Hepatocyte (in vitro differentiated cells): ENCODE results near the gene SSBP2. TPM values are rescaled to one million over a fixed set of nuclear protein-coding genes. Genes with fewer than 3 reads are reported as not detected.
A peak's percentile ranks its signal among the peaks of the same experiment; 100 is the strongest.

Experiments
- DNase-seq: peaks from one replicate; pipeline ENCODE4 v3.0.0-alpha.2; 2016; ENCODE audit warnings: low spot score
- H2AFZ ChIP-seq: fragments of 200-600 bp; sonication (generic); 2 replicates; pipeline ENCODE4 v1.6.0; 2016; ENCODE audit warnings: antibody characterized with exemption, mild to moderate bottlenecking
- H3K27ac ChIP-seq: fragments of 200-600 bp; sonication (generic); 2 replicates; pipeline ENCODE4 v1.5.1; 2016; ENCODE audit warnings: mild to moderate bottlenecking
- H3K27me3 ChIP-seq: fragments of 200-600 bp; sonication (generic); 2 replicates; pipeline ENCODE4 v1.6.1; 2016
- H3K36me3 ChIP-seq: fragments of 200-600 bp; sonication (generic); replicated peaks from 2 replicates; pipeline ENCODE4 v1.5.1; 2016; ENCODE audit warnings: low read depth; ENCODE audit not compliant: insufficient read depth
- H3K4me1 ChIP-seq: fragments of 200-600 bp; sonication (generic); 2 replicates; pipeline ENCODE4 v1.5.1; 2016; ENCODE audit warnings: mild to moderate bottlenecking, moderate library complexity; ENCODE audit not compliant: insufficient read depth
- H3K4me2 ChIP-seq: fragments of 200-600 bp; sonication (generic); 2 replicates; pipeline ENCODE4 v1.6.0; 2016
- H3K4me3 ChIP-seq: fragments of 200-600 bp; sonication (generic); 2 replicates; pipeline ENCODE4 v1.5.1; 2016; ENCODE audit warnings: mild to moderate bottlenecking
- H3K79me2 ChIP-seq: fragments of 200-600 bp; sonication (generic); 2 replicates; pipeline ENCODE4 v1.6.0; 2017; ENCODE audit warnings: mild to moderate bottlenecking
- H3K9me2 ChIP-seq: fragments of 200-600 bp; sonication (generic); replicated peaks from 2 replicates; pipeline ENCODE4 v1.6.0; 2017; ENCODE audit warnings: mild to moderate bottlenecking; ENCODE audit not compliant: insufficient read depth
- H3K9me3 ChIP-seq: fragments of 200-600 bp; sonication (generic); 2 replicates; pipeline ENCODE4 v1.5.1; 2016; ENCODE audit warnings: low read depth, mild to moderate bottlenecking
- H4K20me1 ChIP-seq: fragments of 200-600 bp; sonication (generic); 2 replicates; pipeline ENCODE4 v1.6.0; 2016; ENCODE audit warnings: mild to moderate bottlenecking; ENCODE audit not compliant: insufficient read depth, poor library complexity, severe bottlenecking
- CTCF ChIP-seq: fragments of 200-600 bp; sonication (generic); IDR thresholded peaks from 2 replicates; pipeline ENCODE4 v1.5.1; 2016; ENCODE audit warnings: antibody characterized with exemption, mild to moderate bottlenecking; ENCODE audit not compliant: poor library complexity
- EZH2 ChIP-seq: fragments of 200-600 bp; sonication (generic); IDR thresholded peaks from 2 replicates; pipeline ENCODE4 v1.6.1; 2016; ENCODE audit warnings: antibody characterized with exemption, mild to moderate bottlenecking, borderline replicate concordance
- EZH2phosphoT487 ChIP-seq: fragments of 200-600 bp; sonication (generic); IDR thresholded peaks from one replicate; pipeline ENCODE4 v1.6.1; 2018; ENCODE audit warnings: antibody characterized with exemption, mild to moderate bottlenecking, low read depth, moderate library complexity; ENCODE audit not compliant: unreplicated experiment, severe bottlenecking
- WGBS: methylation state at CpG from one replicate; pipeline ENCODE4 v1.1.6; 2016; ENCODE audit warnings: low lambda C conversion rate; ENCODE audit errors: missing lambda C conversion rate; 5-methylcytosine and 5-hydroxymethylcytosine counted together
- polyA plus RNA-seq: library from polyadenylated mRNA; unstranded; fragments of >200 nt; fragmentation: Nextera tagmentation; extraction: Ambion mirVana; gene quantifications from 2 replicates; pipeline ENCODE4 v1.2.1, GENCODE V29; 2016
- total RNA-seq: library from RNA; depleted of rRNA; stranded (reverse); fragments of >200 nt; gene quantifications from 2 replicates; pipeline ENCODE4 v1.2.3, GENCODE V29; 2014

SSBP2 gene
- total and polyA plus RNA-seq, 2 experiments from 2014 or later: 23.7 to 48.2 TPM

- Histone ChIP-seq H3K27me3 (no peaks in the 10 kb centered on the region), H4K20me1 (no peaks in the 10 kb centered on the region), H3K4me1 (peaks cover 12% of the 10 kb centered on the region), H3K4me3 (no peak overlapping the region), H3K79me2 (no peaks in the 10 kb centered on the region), H3K4me2 (peak overlapping the region; percentile 66), H2AFZ (peak overlapping the region; percentile 59), H3K36me3 (no peaks in the 10 kb centered on the region), H3K9me3 (no peaks in the 10 kb centered on the region), H3K9me2 (no peaks in the 10 kb centered on the region), H3K27ac (peak overlapping the region; percentile 33)
- no peak for TF ChIP-seq EZH2phosphoT487
- TF ChIP-seq EZH2: no peak
- no peak for TF ChIP-seq CTCF
- 58% methylated on average over 3 of the region's 3 CpGs for WGBS
- DNase-seq: no peak
Observed at GRCh38 chr5:81778642-81779041, 27.7 kb upstream of the SSBP2 start.

GRCh38 chr5:81776258-81776657, 25.4 kb upstream of the SSBP2 start:
- H3K27ac ChIP-seq: no peak overlapping the region
- H2AFZ ChIP-seq: no peak overlapping the region
- TF ChIP-seq EZH2: no peak
- no peak for TF ChIP-seq EZH2phosphoT487
- TF ChIP-seq CTCF: no peak
- 91% methylated on average over 4 of the region's 4 CpGs for WGBS
- H3K4me1 ChIP-seq: peaks cover 12% of the 10 kb centered on the region
- DNase-seq: no peak
- no peaks in the 10 kb centered on the region for H3K9me3 ChIP-seq
- H3K4me2 ChIP-seq: no peak overlapping the region
- H3K27me3 ChIP-seq: no peaks in the 10 kb centered on the region
- no peaks in the 10 kb centered on the region for H4K20me1 ChIP-seq
- H3K9me2 ChIP-seq: no peaks in the 10 kb centered on the region
- no peak overlapping the region for H3K4me3 ChIP-seq
- no peaks in the 10 kb centered on the region for H3K36me3 ChIP-seq
- H3K79me2 ChIP-seq: no peaks in the 10 kb centered on the region

- no peaks in the 10 kb centered on the region for H3K36me3 ChIP-seq
- H2AFZ ChIP-seq: no peak overlapping the region
- WGBS: 93% methylated on average over 2 of the region's 2 CpGs
- H4K20me1 ChIP-seq: no peaks in the 10 kb centered on the region
- no peaks in the 10 kb centered on the region for H3K27me3 ChIP-seq
- no peaks in the 10 kb centered on the region for H3K9me3 ChIP-seq
- peaks cover 11% of the 10 kb centered on the region for H3K4me1 ChIP-seq
- no peak for TF ChIP-seq CTCF
- no peak for TF ChIP-seq EZH2phosphoT487
- TF ChIP-seq EZH2: no peak
- DNase-seq: no peak
- H3K4me3 ChIP-seq: no peak overlapping the region
- H3K4me2 ChIP-seq: no peak overlapping the region
- no peaks in the 10 kb centered on the region for H3K9me2 ChIP-seq
- H3K27ac ChIP-seq: no peak overlapping the region
- H3K79me2 ChIP-seq: no peaks in the 10 kb centered on the region
Observed at GRCh38 chr5:81774374-81774773, 23.5 kb upstream of the SSBP2 start.

- Histone ChIP-seq H3K27me3 (no peaks in the 10 kb centered on the region), H2AFZ (no peak overlapping the region), H4K20me1 (no peaks in the 10 kb centered on the region), H3K27ac (no peak overlapping the region), H3K9me2 (no peaks in the 10 kb centered on the region), H3K79me2 (no peaks in the 10 kb centered on the region), H3K9me3 (no peaks in the 10 kb centered on the region), H3K4me2 (no peak overlapping the region), H3K4me3 (no peak overlapping the region), H3K36me3 (no peaks in the 10 kb centered on the region), H3K4me1 (peaks cover 4% of the 10 kb centered on the region)
- TF ChIP-seq EZH2phosphoT487 (no peak), EZH2 (no peak), CTCF (no peak)
- 75% methylated on average over 7 of the region's 7 CpGs for WGBS
- no peak for DNase-seq
Observed at GRCh38 chr5:81773574-81773973, 22.7 kb upstream of the SSBP2 start.
